B cell (primary cell): ENCODE results near the gene MYO1E. TPM values are rescaled to one million over a fixed set of nuclear protein-coding genes. Genes with fewer than 3 reads are reported as not detected.

Source experiments
- ATAC-seq: fragments of 200-7000 bp; cut with Tn5 transposase; one replicate; pipeline ENCODE4 v1.10.0; 2021; ENCODE audit warnings: low read depth, mild to moderate bottlenecking, moderate number of reproducible peaks, moderate library complexity
- CTCF ChIA-PET: fragments of 350-600 bp; sonication (Branson Sonifier 250); formaldehyde crosslinking; loops from one replicate; lab custom pipeline; 2021; ENCODE audit warnings: antibody characterized with exemption, inconsistent platforms; lab: Charles Lee
- POLR2A ChIA-PET: fragments of 350-600 bp; sonication (Branson Sonifier 250); formaldehyde crosslinking; loops from one replicate; lab custom pipeline; 2021; ENCODE audit warnings: antibody characterized with exemption; lab: Charles Lee
- DNase-seq: peaks from one replicate; pipeline ENCODE4 v3.0.0; 2013
- H2AFZ ChIP-seq: 2 replicates; pipeline ENCODE4 v1.6.1; 2012; ENCODE audit warnings: mild to moderate bottlenecking, low read depth, low read length; ENCODE audit not compliant: insufficient read depth, poor library complexity, severe bottlenecking
- H3K27ac ChIP-seq, 2 donors: 1 replicate in 1 of 2; 2 replicates in 1 of 2; pipeline ENCODE4 v1.5.1; 2012 to 2013; ENCODE audit warnings: low read length in 2 of 2, mild to moderate bottlenecking in 2 of 2, moderate library complexity in 1 of 2
- H3K27me3 ChIP-seq, 4 experiments: fragments of 200-600 bp in 1 of 4; sonication (generic) in 1 of 4; replicated peaks in 1 of 4; 1 replicate in 2 of 4; 2 replicates in 2 of 4; pipeline versions ENCODE4 v1.6.1 to v1.7.0; 2013 to 2016; ENCODE audit warnings: low read length in 3 of 4, mild to moderate bottlenecking in 2 of 4, mixed read lengths in 1 of 4, moderate library complexity in 1 of 4; ENCODE audit not compliant: insufficient read depth in 4 of 4, control insufficient read depth in 3 of 4; ENCODE audit errors: control extremely low read depth in 1 of 4
- H3K36me3 ChIP-seq, 2 experiments: replicated peaks in 1 of 2; 1 replicate in 1 of 2; 2 replicates in 1 of 2; pipeline versions ENCODE4 v1.6.1 to v1.7.1; 2013; ENCODE audit warnings: low read length in 1 of 2; ENCODE audit not compliant: insufficient read depth in 2 of 2, control insufficient read depth in 1 of 2; ENCODE audit errors: control extremely low read depth in 1 of 2, extremely low read depth in 1 of 2
- H3K4me1 ChIP-seq, 2 donors: fragments of 200-600 bp in 1 of 2; sonication (generic) in 1 of 2; 1 replicate in 1 of 2; 2 replicates in 1 of 2; pipeline versions ENCODE4 v1.5.1 to v1.6.1; 2013 to 2017; ENCODE audit warnings: low read length in 2 of 2; ENCODE audit not compliant: control insufficient read depth in 2 of 2, insufficient read depth in 2 of 2
- H3K4me2 ChIP-seq: replicated peaks from 2 replicates; pipeline ENCODE3; 2012; ENCODE audit warnings: mild to moderate bottlenecking, low read depth, low read length; ENCODE audit not compliant: poor library complexity, severe bottlenecking
- H3K4me3 ChIP-seq, 5 experiments: fragments of 200-600 bp in 1 of 5; sonication (generic) in 1 of 5; 1 replicate in 3 of 5; 2 replicates in 2 of 5; pipeline versions ENCODE4 v1.5.1 to v1.7.0; 2011 to 2016; ENCODE audit warnings: low read length in 4 of 5, mild to moderate bottlenecking in 4 of 5, low read depth in 2 of 5, control low read depth in 1 of 5, moderate library complexity in 1 of 5; ENCODE audit not compliant: insufficient read depth in 1 of 5; ENCODE audit errors: control extremely low read depth in 1 of 5, extremely low read depth in 1 of 5
- H3K79me2 ChIP-seq: fragments of 200-600 bp; sonication (generic); one replicate; pipeline ENCODE4 v1.6.0; 2016; ENCODE audit warnings: low read length; ENCODE audit not compliant: control insufficient read depth, insufficient read depth
- H3K9ac ChIP-seq: fragments of 200-600 bp; sonication (generic); 2 replicates; pipeline ENCODE4 v1.6.1; 2017; ENCODE audit warnings: mild to moderate bottlenecking, low read length, moderate library complexity
- H3K9me3 ChIP-seq, 3 donors: one replicate each; pipeline versions ENCODE4 v1.6.1 to v1.7.1; 2013; ENCODE audit warnings: low read length in 2 of 3; ENCODE audit not compliant: control insufficient read depth in 2 of 3, insufficient read depth in 1 of 3; ENCODE audit errors: control extremely low read depth in 1 of 3
- H4K20me1 ChIP-seq: 2 replicates; pipeline ENCODE4 v1.6.0; 2012; ENCODE audit warnings: mild to moderate bottlenecking, low read length; ENCODE audit not compliant: insufficient read depth, control insufficient read depth, poor library complexity, severe bottlenecking
- H3K27ac Mint-ChIP-seq: one replicate; pipeline ENCODE4 v1.8.0; 2021; ENCODE audit warnings: mixed read lengths
- H3K27me3 Mint-ChIP-seq: one replicate; pipeline ENCODE4 v1.8.0; 2021; ENCODE audit warnings: mixed read lengths
- H3K4me1 Mint-ChIP-seq: one replicate; pipeline ENCODE4 v1.8.0; 2021; ENCODE audit warnings: mixed read lengths
- H3K4me3 Mint-ChIP-seq: one replicate; pipeline ENCODE4 v1.8.0; 2021; ENCODE audit warnings: mixed read lengths
- H3K9me3 Mint-ChIP-seq: one replicate; pipeline ENCODE4 v1.8.0; 2022; ENCODE audit warnings: mixed read lengths; ENCODE audit not compliant: insufficient read depth
- CTCF ChIP-seq: fragments of 200-600 bp; IDR thresholded peaks from one replicate; pipeline ENCODE4 v1.8.0; 2022; ENCODE audit warnings: antibody characterized with exemption, mild to moderate bottlenecking
- EZH2 ChIP-seq: IDR thresholded peaks from 2 replicates; pipeline ENCODE4 v1.6.1; 2012; ENCODE audit warnings: borderline replicate concordance, low read depth, mild to moderate bottlenecking, moderate library complexity, low read length; ENCODE audit not compliant: insufficient read depth, poor library complexity, severe bottlenecking
- WGBS: methylation state at CpG from one replicate; pipeline ENCODE4 v1.1.5; 2013; ENCODE audit warnings: missing lambda C conversion rate; ENCODE audit not compliant: insufficient coverage; 5-methylcytosine and 5-hydroxymethylcytosine counted together
- intact Hi-C: fragments of 100-400 bp; cut with micrococcal nuclease; formaldehyde crosslinking; loops from one replicate; pipeline ENCODE4 v1.10.0; 2022
- polyA plus RNA-seq: library from polyadenylated mRNA; depleted of rRNA; stranded (reverse); fragments of >200 nt; gene quantifications from 2 replicates; pipeline ENCODE4 v1.2.3, GENCODE V29; 2012
- total RNA-seq, 2 donors: library from RNA; stranded (reverse); fragments of 120-200 nt in 1 of 2; gene quantifications; 1 replicate in 1 of 2; 2 replicates in 1 of 2; pipeline versions ENCODE4 v1.2.3 to v1.2.4, GENCODE V29; 2013 to 2022

MYO1E gene
- total and polyA plus RNA-seq, 2 donors (not counting 1 experiment from before 2014, with no cell fraction given): 11.9 to 100.0 TPM

DNA sequence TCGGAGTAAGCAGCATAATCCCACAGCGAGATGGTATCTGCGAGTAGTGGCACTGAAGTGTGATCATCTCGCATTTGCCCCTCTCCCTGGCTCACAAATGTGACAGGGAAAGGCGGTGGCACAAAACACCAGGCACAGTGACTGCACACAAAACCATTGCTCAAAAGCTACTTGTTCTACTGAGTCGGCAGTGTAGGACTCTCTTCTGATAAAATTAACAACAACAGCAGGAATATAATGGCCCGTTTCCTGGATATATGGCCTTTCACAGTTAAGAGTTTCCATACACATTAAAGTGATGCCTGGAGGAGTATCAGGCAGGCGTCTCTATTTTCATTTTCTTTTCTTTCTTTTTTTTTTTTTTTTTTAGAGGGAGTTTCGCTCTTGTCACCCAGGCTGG lies 69.0 kb downstream of the MYO1E start:
- intact Hi-C loops: loop anchor here (5.0 to 10.0 kb wide), 3 partner anchors 51 to 219 kb away; no protein-coding TSS in a partner anchor
- Histone ChIP-seq H2AFZ (no peak overlapping the region), H3K9ac (no peak overlapping the region), H3K4me1 (peaks cover 51 to 58% of the 10 kb centered on the region in 2 donors), H3K79me2 (peaks cover 79% of the 10 kb centered on the region), H3K36me3 (no peaks in the 10 kb centered on the region), H3K9me3 (no peaks in the 10 kb centered on the region), H3K4me2 (peak overlapping the region; percentile 38), H3K4me3 (no peak overlapping the region), H3K27me3 (no peaks in the 10 kb centered on the region), H3K27ac (no peak overlapping the region), H4K20me1 (peaks cover 7% of the 10 kb centered on the region)
- Mint-ChIP-seq H3K4me3 (peak overlapping the region; percentile 78), H3K27me3 (no peaks in the 10 kb centered on the region), H3K9me3 (no peaks in the 10 kb centered on the region), H3K27ac (peak overlapping the region; percentile 79), H3K4me1 (peaks cover 68% of the 10 kb centered on the region)
- no peak for DNase-seq
- no peak for ATAC-seq
- ChIA-PET CTCF (interaction anchor here (1.6 to 2.2 kb wide), 2 partner anchors 12 kb away, joined by 3 to 7 read pairs; no protein-coding TSS in a partner anchor), POLR2A (no interaction called here)
- 90% methylated on average over 5 of the region's 9 CpGs for WGBS
- TF ChIP-seq CTCF: no peak
- TF ChIP-seq EZH2: no peak

DNA sequence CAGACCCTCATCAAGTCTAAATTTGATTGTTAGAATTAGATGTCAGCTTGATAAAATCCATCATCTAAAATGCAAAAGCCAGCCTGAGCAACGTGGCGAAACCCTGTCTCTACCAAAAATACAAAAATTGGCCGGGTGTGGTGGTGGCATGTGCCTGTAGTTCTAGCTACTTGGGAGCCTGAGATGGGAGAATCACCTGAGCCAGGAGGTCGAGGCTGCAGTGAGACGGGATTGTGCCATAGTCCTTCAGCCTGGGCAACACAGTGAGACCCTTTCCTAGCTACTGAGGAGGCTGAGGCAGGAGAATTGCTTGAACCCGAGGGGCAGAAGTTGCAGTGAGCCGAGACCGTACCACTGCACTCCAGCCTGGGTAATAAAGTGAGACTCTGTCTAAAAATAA lies 69.5 kb downstream of the MYO1E start:
- CTCF ChIA-PET: interaction anchor here (0.9 to 2.2 kb wide), 4 partner anchors 11 to 226 kb away, joined by 3 to 7 read pairs (median 3); no protein-coding TSS in a partner anchor
- POLR2A ChIA-PET: interaction anchor here (0.6 kb wide), 1 partner anchor 54 kb away, joined by 3 read pairs; no protein-coding TSS in a partner anchor
- no peaks in the 10 kb centered on the region for H3K36me3 ChIP-seq
- Mint-ChIP-seq H3K4me3 (peak overlapping the region; percentile 78), H3K4me1 (peaks cover 73% of the 10 kb centered on the region), H3K27ac (peak overlapping the region; percentile 65), H3K27me3 (no peaks in the 10 kb centered on the region), H3K9me3 (no peaks in the 10 kb centered on the region)
- no peak overlapping the region for H3K4me3 ChIP-seq
- DNase-seq (no peak), ATAC-seq (no peak)
- 86% methylated on average over 3 of the region's 8 CpGs for WGBS
- no peaks in the 10 kb centered on the region for H3K9me3 ChIP-seq
- intact Hi-C loops: loop anchor here (5.0 to 10.0 kb wide), 3 partner anchors 52 to 219 kb away; no protein-coding TSS in a partner anchor
- no peak overlapping the region for H3K4me2 ChIP-seq
- H3K27me3 ChIP-seq: no peaks in the 10 kb centered on the region
- TF ChIP-seq CTCF: no peak
- no peak for TF ChIP-seq EZH2
- no peak overlapping the region for H3K9ac ChIP-seq
- peaks cover 7% of the 10 kb centered on the region for H4K20me1 ChIP-seq
- H3K79me2 ChIP-seq: peaks cover 77% of the 10 kb centered on the region
- H3K27ac ChIP-seq: no peak overlapping the region
- H3K4me1 ChIP-seq: peaks cover 56 to 63% of the 10 kb centered on the region in 2 donors
- no peak overlapping the region for H2AFZ ChIP-seq
